Tibial nerve (tissue), 3 donors: ENCODE data around the gene GRIK3.

Experiments used
- POLR2A ChIP-seq, 2 donors: fragments of 450-650 bp; IDR thresholded peaks; one replicate each; pipeline ENCODE4 v1.6.1; 2017; ENCODE audit warnings: antibody characterized with exemption in 2 of 2, mild to moderate bottlenecking in 2 of 2, moderate library complexity in 2 of 2
- TF ChIP-seq, protein P1 (sequence below), 5 experiments: fragments of 200-600 bp in 3 of 5; fragments of 450-650 bp in 2 of 5; sonication (generic) in 3 of 5; IDR thresholded peaks; one replicate each; pipeline ENCODE4 v1.5.1; 2016 to 2019; ENCODE audit warnings: antibody characterized with exemption in 5 of 5, mild to moderate bottlenecking in 3 of 5, moderate library complexity in 2 of 5

DNA sequence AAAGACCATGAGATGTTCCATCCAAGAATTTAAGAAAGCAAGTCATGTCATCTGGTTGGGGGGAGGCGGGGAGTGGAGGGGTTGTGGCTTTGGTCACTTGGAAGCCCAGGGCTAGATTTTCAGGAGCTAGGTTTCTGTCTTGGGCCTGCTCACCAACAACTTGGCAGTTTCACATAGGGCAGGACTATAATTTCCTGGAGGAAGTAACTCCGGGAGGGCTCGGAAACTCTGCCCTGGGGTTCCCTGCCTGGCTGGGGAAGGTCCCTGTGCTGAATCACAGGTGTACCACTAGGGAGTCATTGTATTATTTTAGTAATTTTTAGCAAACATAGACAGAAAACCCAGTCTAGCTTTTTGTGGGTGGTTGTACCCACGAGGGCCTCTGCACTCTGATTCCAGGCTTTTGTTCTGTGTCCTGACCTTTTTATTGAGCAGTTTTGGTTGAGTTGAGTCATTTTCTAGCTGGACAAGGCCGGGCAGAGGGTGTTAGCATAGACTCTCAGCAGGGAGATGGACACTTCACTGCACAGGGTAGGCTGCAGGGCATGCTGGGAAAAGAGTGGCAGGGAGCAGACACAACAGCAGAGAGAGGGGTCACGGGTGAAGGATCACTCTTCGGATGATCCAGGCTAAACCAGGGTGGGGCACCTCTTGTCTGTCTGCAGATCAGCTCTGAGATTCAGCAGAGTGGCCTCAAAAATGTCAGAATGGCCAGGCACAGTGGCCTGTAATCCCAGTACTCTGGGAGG is 144.7 kb downstream of the GRIK3 start:
- TF ChIP-seq, protein P1, sequence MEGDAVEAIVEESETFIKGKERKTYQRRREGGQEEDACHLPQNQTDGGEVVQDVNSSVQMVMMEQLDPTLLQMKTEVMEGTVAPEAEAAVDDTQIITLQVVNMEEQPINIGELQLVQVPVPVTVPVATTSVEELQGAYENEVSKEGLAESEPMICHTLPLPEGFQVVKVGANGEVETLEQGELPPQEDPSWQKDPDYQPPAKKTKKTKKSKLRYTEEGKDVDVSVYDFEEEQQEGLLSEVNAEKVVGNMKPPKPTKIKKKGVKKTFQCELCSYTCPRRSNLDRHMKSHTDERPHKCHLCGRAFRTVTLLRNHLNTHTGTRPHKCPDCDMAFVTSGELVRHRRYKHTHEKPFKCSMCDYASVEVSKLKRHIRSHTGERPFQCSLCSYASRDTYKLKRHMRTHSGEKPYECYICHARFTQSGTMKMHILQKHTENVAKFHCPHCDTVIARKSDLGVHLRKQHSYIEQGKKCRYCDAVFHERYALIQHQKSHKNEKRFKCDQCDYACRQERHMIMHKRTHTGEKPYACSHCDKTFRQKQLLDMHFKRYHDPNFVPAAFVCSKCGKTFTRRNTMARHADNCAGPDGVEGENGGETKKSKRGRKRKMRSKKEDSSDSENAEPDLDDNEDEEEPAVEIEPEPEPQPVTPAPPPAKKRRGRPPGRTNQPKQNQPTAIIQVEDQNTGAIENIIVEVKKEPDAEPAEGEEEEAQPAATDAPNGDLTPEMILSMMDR (IDR thresholded peaks at IDR 0.05): no peak
- TF ChIP-seq POLR2A (IDR thresholded peaks at IDR 0.05): no peak
